Measurements from ENCODE around the gene KANK3.

The KANK3 gene

DNA sequence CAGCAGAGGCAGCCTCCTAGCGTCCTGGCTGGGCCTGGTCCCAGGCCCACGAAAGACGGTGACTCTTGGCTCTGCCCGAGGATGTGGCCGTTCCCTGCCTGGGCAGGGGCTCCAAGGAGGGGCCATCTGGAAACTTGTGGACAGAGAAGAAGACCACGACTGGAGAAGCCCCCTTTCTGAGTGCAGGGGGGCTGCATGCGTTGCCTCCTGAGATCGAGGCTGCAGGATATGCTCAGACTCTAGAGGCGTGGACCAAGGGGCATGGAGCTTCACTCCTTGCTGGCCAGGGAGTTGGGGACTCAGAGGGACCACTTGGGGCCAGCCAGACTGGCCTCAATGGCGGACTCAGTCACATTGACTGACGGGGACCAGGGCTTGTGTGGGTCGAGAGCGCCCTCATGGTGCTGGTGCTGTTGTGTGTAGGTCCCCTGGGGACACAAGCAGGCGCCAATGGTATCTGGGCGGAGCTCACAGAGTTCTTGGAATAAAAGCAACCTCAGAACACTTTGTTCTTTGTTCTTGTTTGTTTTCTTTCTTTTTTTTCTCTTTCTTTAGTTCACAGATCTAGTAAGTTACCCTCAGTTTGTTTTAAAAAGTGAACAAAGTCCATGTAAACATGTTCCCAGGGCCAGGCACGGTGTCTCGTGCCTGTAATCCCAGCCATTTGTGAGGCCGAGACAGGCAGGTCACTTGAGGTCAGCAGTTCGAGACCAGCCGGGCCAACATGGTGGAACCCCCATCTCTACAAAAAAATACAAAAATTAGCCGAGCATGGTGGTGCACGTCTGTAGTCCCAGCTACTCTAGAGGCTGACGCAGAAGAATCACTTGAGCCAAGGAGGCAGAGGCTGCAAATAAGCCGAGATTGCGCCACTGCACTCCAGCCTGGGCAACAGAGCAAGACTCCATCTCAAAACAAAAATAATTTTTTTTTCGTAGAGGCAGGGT is 31.1 kb upstream of the KANK3 start:
- H3K4me3 ChIP-seq (ENCODE audit: low read depth, low read length) = no peak overlapping the region
- TF ChIP-seq MAX (IDR thresholded peaks at IDR 0.05; ENCODE audit: low read depth, low read length) (no peak), MYC (IDR thresholded peaks at IDR 0.05; ENCODE audit: low read depth, low read length) (no peak), POLR2A (IDR thresholded peaks at IDR 0.05; ENCODE audit: extremely low read depth, insufficient read length) (no peak), CTCF (IDR thresholded peaks at IDR 0.05; ENCODE audit: low read depth, low read length) (no peak)
- peak; percentile 46 for DNase-seq (ENCODE audit: low read depth)

DNA sequence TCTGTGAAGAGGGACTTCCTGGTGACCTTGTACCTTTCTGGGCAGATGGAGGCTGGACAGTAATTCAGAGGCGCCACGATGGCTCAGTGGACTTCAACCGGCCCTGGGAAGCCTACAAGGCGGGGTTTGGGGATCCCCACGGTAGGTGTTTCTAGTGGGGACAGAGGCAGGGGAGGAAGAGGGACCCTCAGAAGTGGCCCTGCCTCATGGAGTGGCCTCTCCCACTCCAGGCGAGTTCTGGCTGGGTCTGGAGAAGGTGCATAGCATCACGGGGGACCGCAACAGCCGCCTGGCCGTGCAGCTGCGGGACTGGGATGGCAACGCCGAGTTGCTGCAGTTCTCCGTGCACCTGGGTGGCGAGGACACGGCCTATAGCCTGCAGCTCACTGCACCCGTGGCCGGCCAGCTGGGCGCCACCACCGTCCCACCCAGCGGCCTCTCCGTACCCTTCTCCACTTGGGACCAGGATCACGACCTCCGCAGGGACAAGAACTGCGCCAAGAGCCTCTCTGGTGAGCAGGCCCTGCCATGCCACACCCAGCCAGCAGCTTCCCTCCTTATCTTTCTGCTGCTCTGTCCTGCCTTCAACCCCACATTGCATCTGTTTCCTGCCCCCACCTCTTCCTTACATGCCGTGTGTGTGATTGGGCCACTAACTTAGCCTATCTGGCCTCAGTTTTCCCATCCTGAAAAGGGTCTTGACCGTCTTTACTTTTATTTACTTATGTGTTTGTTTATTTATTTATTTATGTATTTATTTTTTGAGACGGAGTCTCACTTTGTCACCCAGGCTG is 28.1 kb upstream of the KANK3 start:
- no peak for DNase-seq (ENCODE audit: low read depth)
- TF ChIP-seq MYC (IDR thresholded peaks at IDR 0.05; ENCODE audit: low read depth, low read length) (no peak), POLR2A (IDR thresholded peaks at IDR 0.05; ENCODE audit: extremely low read depth, insufficient read length) (no peak), CTCF (IDR thresholded peaks at IDR 0.05; ENCODE audit: low read depth, low read length) (no peak), MAX (IDR thresholded peaks at IDR 0.05; ENCODE audit: low read depth, low read length) (no peak)
- H3K4me3 ChIP-seq (ENCODE audit: low read depth, low read length) = no peak overlapping the region

DNA sequence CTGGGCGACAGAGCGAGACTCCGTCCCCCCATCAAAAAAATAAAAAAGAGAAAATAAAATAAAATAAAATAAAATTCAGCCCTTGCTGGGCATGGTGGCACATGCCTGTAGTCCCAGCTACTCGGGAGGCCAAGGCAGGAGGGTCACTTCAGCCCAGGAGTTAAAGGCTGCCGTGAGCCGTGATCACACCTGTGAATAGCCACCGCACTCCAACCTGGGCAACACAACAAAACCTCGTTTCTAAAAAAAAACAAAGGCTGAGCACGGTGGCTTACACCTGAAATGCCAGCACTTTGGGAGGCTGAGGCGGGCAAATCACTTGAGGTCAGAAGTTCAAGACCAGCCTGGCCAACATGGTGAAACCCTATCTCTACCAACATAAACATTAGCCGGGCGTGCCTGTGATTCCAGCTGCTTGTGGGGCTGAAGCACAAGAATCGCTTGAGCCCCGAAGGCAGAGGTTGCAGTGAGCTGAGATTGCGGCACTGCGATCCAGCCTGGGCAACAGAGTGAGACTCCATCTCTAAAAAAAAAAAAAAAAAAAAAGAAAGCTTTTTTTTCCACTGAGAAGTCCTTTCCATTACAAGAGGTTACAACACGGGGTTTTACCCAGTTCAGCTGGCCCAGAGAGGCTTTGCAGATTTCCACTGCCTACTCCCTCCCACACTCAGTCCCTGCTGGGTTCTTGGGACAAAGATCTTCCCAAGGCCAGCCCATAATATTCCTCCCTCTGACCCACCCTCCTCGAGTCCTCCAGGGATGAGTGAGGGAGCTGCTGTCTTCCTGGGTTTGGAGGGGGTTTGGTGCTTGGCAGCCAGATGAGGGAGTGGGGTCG is 27.3 kb upstream of the KANK3 start:
- DNase-seq (ENCODE audit: low read depth) = no peak
- H3K4me3 ChIP-seq (ENCODE audit: low read depth, low read length) = no peak overlapping the region
- no peak for TF ChIP-seq POLR2A (IDR thresholded peaks at IDR 0.05; ENCODE audit: extremely low read depth, insufficient read length)
- TF ChIP-seq CTCF (IDR thresholded peaks at IDR 0.05; ENCODE audit: low read depth, low read length) = no peak
- TF ChIP-seq MAX (IDR thresholded peaks at IDR 0.05; ENCODE audit: low read depth, low read length) = no peak
- TF ChIP-seq MYC (IDR thresholded peaks at IDR 0.05; ENCODE audit: low read depth, low read length) = no peak

DNA sequence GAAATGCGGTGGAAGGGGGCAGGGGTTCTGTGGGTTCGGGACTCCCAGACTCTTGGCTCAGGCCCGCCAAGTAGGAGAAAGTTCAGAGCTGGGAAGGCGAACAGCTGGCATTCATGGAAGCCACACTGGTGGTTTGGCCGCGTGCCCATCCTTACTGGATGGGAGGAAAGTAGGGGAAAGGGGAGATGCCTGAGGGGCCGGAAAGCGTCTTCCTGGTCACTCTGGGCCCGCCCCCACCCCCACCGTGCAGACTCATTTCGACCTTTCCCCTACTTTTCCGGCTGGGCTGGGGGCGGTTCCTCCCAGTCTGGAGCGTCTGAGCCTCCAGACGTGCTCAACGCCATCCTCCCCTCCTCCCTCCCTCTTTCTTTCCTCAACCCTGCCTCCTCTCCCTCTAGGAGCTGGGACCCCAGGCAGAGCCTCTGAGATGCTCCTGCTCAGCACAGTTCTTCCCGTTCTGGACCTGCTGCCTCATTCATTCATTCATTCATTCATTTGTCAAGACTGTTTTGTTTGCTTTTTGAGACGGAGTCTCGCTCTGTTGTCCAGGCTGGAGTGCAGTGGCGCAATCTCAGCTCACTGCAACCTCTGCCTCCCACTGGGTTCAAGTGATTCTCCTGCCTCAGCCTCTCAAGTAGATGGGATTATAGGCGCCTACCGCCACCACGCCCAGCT is 24.4 kb upstream of the KANK3 start:
- TF ChIP-seq CTCF (IDR thresholded peaks at IDR 0.05; ENCODE audit: low read depth, low read length) (no peak), MYC (IDR thresholded peaks at IDR 0.05; ENCODE audit: low read depth, low read length) (no peak), POLR2A (IDR thresholded peaks at IDR 0.05; ENCODE audit: extremely low read depth, insufficient read length) (no peak), MAX (IDR thresholded peaks at IDR 0.05; ENCODE audit: low read depth, low read length) (no peak)
- DNase-seq (ENCODE audit: low read depth) = peak; percentile 55
- no peak overlapping the region for H3K4me3 ChIP-seq (ENCODE audit: low read depth, low read length)

DNA sequence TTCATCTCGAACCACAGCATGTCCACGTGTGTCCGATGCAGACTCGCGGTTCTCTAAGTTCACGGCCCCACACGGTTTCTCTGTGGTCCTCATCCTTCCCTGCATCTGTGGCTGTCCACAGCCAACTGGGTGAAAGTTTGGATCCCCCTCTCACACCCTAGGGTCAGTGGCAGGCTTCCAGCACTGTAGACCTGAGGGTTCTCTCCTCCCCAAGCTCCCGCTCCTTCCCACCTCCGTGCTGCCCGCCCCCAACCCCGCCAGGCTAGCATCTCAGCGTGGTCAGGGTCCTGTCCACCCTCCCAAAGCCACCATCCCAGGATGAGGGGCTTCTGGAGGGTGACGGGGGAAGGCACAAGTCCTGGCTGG is 23.9 kb upstream of the KANK3 start:
- H3K4me3 ChIP-seq (ENCODE audit: low read depth, low read length) = no peak overlapping the region
- TF ChIP-seq POLR2A (IDR thresholded peaks at IDR 0.05; ENCODE audit: extremely low read depth, insufficient read length) = no peak
- no peak for TF ChIP-seq MYC (IDR thresholded peaks at IDR 0.05; ENCODE audit: low read depth, low read length)
- no peak for TF ChIP-seq MAX (IDR thresholded peaks at IDR 0.05; ENCODE audit: low read depth, low read length)
- no peak for TF ChIP-seq CTCF (IDR thresholded peaks at IDR 0.05; ENCODE audit: low read depth, low read length)
- DNase-seq (ENCODE audit: low read depth) = peak; percentile 32
